Measurements from ENCODE around the gene GPC6.

- TF ChIP-seq CTCF (conservative IDR thresholded peaks at IDR 0.05) (no peak), ZFX (IDR thresholded peaks at IDR 0.05) (no peak)
Measured at GRCh38 chr13:93420887-93421286, 194.3 kb downstream of the GPC6 start.
